NCI-H1092 (cell line): ENCODE results near the gene ZNF227.
"Not testable (repeated sequence)": the region's sequence is repeated elsewhere in the genome, so short reads cannot be mapped to it uniquely, and the experiment has no call there.

Experiments
- DNase-seq: peaks from one replicate; lab custom pipeline; 2025; lab: John Stamatoyannopoulos, UW

Gene ZNF227

DNA sequence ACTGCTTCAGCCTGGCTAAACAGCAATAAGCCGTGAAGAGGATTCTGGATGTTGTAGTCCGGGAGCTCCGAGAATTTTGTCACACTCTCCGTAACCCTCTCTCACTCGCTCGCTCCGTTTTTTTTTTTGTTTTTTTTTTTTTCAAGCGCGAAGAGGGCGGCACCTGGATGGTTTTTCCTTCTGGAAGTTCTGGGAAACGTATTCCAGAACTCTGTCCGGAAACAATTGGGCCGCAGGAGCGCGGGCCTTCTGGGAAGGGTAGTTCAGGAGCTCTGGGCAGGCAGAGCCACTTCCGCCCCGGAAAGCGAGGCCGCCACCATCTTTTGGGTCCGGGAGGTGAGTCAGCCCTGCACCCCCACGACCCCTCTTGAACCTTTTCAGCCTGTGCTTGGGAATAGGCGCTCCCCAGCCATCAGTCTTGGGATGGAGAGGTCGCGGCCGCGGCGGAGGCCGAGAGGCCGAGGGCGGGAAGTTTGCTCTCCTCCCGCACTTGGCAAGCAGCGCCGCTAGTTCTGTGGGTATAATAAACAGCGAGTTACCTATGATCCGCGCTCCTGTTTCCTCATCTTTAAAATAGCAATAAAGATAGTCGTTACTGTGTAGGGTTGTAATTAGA, at the start of gene ZNF227:
TSS of gene ZNF227 (plus strand) at position 283 of the 616 bp plus-strand sequence. CDS start 5,261 bp downstream, outside the sequence.
- DNase-seq: peak; percentile 79

DNA sequence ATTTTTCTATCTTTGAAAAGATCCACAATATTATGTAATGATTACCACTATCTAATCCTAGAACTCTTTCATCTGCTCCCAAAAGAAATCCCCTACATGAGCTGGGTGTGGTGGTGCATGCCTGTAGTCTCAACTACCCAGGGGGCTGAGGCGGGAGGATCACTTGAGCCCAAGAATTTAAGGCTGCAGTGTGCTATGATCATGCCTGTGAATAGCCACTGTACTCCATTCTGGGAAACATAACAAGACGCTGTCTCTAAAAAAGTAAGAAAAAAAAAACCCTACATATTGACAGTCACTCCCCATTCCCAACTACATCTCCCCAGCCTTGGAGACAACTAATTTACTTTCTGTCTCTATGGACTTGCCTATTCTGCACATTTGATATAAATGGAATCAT, 48.5 kb upstream of the ZNF227 start:
- no peak for DNase-seq

DNA sequence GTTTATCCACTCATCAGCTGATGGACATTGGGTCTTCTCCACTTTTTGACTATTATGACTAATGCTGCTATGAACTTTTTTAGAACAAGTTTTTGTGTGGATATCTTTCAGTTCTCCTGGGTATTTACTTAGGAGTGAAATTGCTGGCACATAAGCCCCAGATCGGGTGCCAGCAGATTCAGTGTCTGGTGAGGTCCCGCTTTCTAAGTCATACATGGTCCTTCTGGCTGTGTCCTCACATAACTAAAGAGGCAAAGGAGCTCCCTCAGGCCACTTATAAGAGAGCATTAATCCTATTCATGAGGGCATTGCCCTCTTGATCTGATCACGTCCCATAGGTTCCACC, 48.0 kb upstream of the ZNF227 start:
- DNase-seq: no peak

DNA sequence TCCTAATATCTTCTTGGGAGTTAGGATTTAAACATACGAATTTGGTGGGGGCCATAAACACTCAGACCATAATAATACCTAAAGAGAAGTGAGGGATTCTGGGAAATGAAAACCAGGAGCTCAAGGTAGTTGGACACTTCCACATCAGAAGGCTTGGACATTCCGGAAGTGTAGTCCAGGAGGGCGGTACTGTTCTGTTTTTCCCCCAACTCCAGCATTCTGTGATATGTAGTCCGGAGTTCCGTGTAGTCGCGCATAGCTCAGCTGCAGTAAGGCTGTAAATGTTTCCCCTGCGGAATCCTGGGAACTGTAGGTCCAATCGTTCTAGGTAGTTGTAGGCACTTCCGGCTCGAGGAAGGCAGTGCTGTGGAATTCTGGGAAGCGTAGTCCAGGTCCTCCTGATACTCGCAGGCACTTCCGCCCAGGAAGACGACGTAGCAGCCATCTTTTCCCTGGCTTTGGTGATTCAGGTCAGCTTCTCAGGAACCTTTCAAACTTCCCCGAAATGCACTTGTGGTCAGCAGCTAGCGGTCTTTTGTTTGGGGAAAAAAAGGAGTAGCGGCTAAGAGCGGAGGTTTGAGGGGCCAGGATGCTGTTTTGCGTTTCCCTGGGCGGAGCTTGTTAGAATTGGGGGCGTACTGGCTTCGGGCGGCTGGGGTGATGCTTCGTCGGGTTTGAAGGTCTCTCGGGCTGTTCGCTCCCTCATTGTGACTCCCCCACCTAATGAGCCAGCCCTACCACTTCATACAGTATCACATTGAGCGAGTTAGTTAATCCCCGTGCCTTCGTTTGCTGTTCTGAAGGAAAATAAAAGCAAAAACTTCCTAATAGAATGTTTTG, 47.4 kb upstream of the ZNF227 start, which contains the start of gene ZNF226:
TSS of gene ZNF226 (plus strand) at position 428 of the 840 bp plus-strand sequence. CDS start 4,981 bp downstream, outside the sequence.
- DNase-seq: peak; percentile 91

DNA sequence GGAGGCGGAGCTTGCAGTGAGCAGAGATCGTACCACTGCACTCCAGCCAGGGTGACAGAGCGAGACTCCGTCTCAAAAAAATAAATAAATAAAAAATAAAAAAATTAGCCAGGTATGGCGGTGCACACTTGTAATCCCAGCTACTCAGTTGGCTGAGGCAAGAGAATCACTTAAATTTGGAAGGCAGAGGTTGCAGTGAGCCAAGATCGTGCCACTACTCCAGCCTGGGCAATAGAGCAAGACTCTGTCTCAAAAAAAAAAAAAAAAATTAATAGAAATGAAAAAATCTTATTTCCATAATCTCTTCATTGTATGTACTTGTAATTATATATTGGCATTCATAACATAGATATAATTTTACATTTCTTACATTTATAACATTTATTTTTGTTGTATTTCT, 41.7 kb upstream of the ZNF227 start:
- DNase-seq: not testable (repeated sequence)

DNA sequence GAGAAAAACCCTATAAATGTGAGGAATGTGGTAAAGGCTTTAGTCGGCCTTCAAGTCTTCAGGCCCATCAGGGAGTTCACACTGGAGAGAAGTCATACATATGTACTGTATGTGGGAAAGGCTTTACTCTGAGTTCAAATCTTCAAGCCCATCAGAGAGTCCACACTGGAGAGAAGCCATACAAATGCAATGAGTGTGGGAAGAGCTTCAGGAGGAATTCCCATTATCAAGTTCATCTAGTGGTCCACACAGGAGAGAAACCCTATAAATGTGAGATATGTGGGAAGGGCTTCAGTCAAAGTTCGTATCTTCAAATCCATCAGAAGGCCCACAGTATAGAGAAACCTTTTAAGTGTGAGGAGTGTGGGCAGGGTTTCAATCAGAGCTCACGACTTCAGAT, 35.7 kb upstream of the ZNF227 start:
- DNase-seq: no peak

DNA sequence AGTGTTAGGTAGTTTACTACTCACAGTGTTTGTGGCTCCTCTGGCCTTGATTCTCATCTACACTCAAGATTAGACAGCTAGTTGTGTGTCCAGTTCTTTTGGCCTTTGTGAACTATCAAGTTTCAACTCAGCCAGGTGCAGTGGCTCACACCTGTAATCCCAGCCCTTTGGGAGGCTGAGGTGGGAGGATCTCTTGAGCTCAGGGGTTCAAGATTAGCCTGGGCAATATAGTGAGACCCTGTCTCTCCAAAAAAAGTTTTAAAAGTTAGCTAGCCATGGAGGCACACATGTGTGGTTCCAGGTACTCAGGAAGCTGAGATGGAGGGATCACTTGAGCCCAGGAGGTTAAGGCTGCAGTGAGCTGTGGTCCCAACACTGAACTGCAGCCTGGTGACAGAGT, 31.4 kb upstream of the ZNF227 start:
- DNase-seq: no peak

DNA sequence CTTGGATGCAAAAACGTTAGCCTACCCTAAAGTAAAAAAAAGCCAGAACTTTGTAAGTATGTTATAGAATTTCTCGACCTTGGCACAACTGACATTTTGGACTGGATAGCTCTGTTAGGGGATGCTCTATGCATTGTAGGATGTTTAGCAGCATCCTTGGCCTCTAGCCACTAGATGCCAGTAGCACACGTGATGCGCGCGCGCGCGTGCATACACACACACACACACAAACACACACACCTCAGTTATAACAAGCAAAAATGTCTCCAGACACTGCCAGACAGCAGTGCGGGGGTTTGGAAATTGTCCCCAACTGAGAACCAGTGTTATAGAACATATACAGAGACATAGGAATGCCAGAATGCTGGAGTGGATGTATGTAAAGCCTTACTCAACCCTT, 30.2 kb upstream of the ZNF227 start:
- no peak for DNase-seq

DNA sequence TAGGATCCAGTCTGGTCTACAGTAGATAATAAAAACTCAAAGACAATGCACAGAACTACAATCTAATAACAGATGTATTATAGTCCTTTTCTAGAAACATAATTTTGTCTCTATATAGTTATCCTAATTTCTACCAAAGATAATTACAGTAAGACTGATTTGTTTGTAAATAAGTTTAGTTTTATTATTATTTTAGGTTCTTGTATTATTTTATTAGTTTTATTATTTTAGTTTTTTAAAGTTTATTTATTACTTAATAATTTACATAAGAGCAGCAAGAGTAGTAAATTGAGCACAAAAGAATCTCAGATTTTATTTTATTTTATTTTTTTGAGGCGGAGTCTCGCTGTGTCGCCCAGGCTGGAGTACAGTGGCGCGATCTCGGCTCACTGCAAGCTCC, 22.3 kb upstream of the ZNF227 start:
- DNase-seq: no peak

DNA sequence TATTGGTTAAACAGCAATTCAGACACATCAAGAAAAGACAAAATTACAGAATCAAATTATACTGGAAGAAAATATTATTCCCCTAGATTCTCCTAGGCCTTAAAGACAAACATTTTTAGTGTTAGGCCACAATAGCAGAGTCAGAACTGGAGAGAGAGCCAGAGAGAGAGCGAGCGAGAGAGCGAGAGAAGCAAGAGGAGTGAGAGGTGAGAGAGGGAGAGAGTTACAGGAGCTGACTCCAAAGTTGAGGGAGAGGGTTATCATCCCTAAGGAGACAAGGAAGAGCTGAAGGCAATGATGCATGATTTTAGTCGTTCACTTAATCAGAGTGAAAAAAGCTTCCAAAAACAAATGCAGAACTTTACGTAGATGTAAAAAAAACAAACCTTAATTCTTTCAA, 20.2 kb upstream of the ZNF227 start:
- no peak for DNase-seq

DNA sequence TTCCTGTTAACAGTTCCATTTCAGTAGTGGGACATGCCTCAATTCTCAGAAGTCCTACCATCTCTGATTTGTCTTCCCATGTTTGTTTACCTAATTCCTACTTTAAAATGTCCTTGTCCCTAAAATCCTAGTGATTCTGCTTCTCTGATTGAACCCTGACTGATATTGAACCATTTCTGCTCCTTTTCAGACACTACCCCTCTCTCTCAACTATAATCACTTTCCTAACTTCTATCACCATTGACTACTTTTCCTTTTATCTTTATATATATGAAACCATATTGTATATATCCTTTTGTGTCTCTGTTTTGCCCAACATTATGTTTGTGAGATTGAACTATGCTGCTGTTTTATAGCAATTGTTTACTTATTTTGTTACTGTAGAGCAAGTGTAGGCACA, 15.6 kb upstream of the ZNF227 start:
- DNase-seq: no peak

DNA sequence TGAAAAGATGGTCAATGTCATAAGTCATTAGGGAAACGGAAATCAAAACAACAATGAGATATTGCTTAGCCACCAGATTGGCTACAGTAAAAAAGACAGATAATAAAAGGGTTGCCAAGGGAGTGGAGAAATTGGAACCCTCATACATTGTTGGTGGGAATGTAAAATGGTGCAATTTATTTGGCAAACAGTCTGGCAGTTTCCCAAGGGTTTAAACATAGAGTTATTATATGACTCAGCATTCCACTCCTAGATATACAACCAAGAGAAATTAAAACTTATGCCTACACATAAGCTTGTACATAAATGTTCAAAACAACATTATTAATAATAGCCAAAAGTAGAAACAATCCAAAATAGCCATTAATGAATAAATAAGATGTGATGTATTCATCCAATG, 9.9 kb upstream of the ZNF227 start:
- no peak for DNase-seq

DNA sequence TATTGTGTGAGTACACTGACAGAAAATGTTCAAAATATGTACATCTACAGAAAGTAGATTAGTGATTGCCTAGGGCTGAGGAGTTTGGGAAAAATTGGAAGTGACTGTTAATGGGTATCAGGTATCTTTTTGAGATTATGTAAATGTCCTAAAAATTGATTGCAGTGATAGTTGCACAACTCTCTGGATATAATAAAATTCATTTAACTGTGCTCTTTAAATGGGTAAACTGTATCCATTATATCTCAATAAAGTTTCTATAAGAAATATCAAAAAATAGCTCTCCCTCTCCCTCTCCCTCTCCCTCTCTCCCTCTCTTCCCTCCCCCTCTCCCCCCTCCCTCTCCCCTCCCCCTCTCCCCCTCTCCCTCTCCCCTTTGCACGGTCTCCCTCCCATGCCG, 9.4 kb upstream of the ZNF227 start:
- DNase-seq: no peak

DNA sequence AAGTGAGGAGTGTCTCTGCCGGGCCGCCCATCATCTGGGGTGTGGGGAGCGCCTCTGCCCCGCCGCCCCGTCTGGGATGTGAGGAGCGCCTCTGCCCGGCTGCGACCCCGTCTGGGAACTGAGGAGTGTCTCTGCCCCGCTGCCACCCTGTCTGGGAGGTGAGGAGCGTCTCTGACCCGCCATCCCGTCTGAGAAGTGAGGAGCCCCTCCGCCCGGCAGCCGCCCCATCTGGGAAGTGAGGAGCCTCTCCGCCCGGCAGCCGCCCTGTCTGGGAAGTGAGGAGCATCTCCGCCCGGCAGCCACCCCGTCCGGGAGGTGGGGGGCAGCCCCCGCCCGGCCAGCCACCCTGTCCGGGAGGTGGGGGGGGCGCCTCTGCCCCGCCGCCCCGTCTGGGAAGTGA, 8.5 kb upstream of the ZNF227 start:
- DNase-seq: not testable (repeated sequence)

DNA sequence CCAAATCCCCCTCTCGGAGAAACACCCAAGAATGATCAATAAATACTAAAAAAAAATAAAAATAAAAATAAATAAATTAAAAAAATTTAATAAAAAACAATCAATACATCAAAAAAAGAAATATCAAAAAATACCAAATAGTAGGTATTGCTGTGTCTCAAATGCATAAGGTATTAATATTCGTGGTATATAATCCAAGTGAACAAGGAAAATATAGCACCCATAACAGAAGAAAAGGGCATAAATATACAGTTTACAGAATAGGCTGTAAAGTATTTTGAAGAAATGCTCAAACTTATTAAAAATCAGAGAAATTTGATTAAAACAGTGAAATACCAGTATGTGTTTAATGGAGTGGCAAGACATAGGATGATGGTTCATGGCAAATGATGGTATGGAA, 7.6 kb upstream of the ZNF227 start:
- DNase-seq: no peak

DNA sequence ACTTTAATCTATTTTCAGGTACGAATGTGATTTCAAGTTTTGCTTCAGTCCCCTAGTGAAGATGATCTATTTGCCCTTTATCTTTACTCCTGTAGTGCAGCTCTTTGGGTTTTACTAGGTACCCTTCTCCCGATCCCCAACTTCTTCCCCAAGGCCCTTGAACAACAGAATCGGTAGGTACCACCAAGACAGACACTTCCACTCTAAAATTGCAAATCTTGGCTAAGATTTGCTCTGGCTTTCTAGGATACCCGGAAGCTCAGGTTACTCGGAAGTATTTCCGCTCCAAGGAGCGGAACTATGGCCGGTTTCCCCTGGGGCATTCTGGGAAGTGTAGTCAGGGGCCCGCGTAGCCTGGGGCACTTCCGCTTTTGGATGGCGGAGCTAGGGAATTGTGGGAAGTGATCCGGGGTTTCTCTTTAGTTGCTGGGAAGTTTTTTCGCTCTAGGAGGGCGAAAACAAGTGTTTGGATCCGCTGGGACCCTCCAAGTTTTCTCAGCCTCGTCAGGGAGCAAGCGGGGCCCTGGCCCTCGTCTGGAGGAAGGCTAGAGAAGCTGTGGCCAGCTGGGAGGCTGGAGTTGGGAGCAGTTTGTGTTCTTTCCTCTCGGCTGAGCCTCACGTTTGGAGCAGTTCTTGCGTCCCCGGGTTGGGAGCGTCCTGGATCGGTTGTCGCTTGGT, 5.1 kb upstream of the ZNF227 start:
- DNase-seq: peak; percentile 70

DNA sequence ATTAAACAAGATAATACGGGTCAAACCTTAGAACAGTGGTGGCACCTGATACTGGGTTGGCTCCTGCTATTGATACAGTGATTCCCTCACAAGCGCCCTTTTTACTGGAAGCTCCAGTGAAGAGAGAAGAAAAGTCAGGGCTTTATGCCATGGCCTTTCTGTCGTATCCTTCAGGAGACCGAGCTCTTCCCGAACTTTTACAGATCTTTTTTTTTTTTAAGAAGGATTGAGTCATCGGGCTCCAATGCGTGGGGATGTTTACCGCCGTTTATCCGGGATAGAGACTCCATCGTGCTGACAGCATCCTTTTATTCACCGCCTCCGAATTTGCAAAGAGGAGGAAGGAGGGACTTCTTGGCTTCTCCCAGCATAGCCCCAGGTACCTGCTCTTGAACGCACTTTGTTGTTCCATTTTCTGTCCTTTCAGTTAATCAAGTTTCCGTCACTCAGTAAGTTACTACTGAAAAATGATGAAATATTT, 574 bp downstream of the ZNF227 start:
- DNase-seq: no peak

DNA sequence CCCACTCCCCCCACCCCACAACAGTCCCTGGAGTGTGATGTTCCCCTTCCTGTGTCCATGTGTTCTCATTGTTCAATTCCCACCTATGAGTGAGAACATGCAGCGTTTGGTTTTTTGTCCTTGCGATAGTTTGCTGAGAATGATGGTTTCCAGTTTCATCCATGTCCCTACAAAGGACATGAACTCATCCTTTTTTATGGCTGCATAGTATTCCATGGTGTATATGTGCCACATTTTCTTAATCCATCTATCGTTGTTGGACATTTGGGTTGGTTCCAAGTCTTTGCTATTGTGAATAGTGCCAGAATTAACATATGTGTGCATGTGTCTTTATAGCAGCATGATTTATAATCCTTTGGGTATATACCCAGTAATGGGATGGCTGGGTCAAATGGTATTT, 7.6 kb downstream of the ZNF227 start:
- DNase-seq: not testable (repeated sequence)

DNA sequence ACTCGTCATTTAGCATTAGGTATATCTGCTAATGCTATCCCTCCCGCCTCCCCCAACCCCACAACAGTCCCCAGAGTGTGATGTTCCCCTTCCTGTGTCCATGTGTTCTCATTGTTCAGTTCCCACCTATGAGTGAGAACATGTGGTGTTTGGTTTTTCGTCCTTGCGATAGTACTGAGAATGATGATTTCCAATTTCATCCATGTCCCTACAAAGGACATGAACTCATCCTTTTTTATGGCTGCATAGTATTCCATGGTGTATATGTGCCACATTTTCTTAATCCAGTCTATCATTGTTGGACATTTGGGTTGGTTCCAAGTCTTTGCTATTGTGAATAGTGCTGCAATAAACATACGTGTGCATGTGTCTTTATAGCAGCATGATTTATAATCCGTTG, 8.4 kb downstream of the ZNF227 start:
- DNase-seq: not testable (repeated sequence)

DNA sequence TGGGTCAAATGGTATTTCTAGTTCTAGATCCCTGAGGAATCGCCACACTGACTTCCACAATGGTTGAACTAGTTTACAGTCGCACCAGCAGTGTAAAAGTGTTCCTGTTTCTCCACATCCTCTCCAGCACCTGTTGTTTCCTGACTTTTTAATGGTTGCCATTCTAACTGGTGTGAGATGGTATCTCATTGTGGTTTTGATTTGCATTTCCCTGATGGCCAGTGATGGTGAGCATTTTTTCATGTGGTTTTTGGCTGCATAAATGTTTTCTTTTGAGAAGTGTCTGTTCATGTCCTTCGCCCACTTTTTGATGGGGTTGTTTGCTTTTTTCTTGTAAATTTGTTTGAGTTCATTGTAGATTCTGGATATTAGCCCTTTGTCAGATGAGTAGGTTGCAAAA, 9.0 kb downstream of the ZNF227 start:
- not testable (repeated sequence) for DNase-seq

DNA sequence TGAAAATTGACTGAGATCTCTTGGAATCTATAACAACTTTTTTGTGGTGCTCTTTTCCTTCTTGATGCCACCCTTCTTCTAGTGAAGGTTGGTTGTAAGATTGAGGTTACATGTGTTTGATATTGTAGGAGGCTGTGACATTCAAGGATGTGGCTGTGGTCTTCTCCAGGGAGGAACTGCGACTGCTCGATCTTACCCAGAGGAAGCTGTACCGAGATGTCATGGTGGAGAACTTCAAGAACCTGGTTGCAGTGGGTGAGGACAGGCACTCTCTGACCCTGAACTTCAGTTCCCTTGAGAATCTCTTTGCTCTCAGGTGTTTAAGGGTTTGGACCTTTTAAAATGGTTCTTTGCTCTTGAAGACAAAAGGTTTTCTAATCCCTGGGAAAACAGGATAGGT, 16.0 kb downstream of the ZNF227 start:
- DNase-seq: no peak

DNA sequence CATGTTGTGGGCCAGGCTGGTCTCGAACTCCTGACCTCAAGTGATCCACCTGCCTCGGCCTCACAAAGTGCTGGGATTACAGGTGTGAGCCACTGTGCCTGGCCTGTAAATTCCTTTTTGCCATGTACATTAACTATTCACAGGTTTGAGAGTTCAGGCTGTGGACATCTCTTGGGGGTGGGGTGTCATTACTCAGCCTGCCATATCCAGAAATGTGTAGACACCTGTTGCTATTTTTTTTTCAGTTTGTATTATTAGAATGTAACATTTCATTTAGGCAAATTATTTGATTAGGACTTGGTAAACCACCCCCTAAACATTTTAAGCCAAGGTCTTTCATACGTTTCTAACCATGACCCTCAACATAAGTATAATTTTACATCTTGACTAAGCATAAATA, 20.5 kb downstream of the ZNF227 start:
- no peak for DNase-seq

DNA sequence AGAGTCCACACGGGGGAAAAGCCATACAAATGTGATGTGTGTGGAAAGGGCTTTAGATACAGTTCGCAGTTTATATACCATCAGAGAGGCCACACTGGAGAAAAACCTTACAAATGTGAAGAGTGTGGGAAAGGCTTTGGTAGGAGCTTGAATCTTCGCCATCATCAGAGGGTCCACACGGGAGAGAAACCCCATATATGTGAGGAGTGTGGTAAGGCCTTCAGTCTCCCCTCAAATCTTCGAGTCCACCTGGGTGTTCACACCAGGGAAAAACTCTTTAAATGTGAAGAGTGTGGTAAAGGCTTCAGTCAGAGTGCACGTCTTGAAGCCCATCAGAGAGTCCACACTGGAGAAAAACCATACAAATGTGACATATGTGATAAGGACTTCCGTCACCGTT, 24.1 kb downstream of the ZNF227 start:
- no peak for DNase-seq
